Femur (tissue), 1 donor: ENCODE data around the gene ATP23.

Experiments
- DNase-seq: peaks from one replicate; pipeline ENCODE4 v3.0.0-alpha.2; 2017

The ATP23 gene

GRCh38 chr12:57983858-57984505 lies 42.6 kb downstream of the ATP23 start:
- DNase-seq: no peak

DNA sequence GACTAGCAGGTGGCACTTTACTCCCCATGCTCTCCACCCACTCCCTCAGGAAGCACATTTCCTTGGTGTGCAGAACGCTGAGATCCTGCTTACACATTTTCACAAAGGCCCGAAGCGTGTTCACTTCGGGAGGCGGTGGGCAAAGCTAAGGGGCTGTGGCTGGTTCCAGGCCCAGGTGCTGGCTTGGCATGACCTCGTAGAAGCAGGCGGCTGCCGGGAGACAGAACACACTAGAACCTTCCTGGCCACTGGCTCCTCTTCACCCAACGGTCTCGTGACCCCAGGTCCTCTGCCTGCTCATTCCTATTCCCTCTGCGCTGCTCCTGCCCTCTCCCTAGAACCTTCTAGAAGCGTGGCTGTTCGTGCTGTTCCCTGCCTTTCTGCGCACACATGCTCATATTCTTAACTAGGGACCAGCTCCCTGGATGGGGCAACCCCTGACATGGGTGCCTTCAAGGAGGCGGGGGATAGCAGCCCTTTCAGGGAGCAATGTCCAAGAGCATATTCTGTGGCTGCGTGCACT lies 43.3 kb downstream of the ATP23 start:
- DNase-seq: no peak

DNA sequence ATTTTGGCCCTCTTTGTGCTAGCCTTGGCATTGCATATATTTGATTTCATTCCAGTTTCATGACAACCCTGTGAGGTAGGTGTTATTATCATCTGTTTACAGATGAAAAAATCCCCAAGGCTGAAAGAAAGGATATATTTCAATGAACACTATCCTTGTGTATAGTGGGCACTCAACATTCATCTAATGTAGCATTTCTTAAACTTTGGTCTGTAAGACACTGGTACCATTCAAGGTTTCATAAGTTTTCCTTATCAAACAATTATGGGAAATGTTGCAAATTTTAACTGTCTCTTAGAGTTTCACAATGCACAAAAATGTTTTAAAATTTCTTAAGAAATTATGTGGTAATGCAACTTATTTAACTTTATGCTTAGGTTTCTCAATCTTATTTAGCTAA lies 44.3 kb downstream of the ATP23 start:
- DNase-seq: no peak

- no peak for DNase-seq
Observed at GRCh38 chr12:57989838-57990237, 48.5 kb downstream of the ATP23 start.

GRCh38 chr12:57990241-57990883 lies 49.0 kb downstream of the ATP23 start:
- no peak for DNase-seq

DNA sequence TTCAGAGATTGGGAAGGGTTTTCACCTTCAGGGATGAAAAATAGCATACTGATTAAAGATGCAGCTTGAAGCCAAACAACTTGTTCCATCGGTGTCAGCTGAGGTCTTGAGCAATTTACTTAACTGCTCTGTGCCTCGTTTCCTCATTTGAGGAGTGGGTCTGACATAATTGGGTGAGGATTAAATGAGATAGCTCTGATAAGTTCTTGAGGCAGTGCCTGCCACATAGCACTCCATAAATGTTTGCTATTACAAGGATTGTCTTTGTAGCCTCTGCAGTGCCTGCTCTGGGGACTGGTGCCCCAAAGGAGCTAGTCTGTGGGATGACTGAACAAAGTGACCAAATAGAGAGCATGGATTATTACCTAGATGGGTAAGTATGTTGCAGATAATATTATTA lies 50.6 kb downstream of the ATP23 start:
- DNase-seq: no peak

DNA sequence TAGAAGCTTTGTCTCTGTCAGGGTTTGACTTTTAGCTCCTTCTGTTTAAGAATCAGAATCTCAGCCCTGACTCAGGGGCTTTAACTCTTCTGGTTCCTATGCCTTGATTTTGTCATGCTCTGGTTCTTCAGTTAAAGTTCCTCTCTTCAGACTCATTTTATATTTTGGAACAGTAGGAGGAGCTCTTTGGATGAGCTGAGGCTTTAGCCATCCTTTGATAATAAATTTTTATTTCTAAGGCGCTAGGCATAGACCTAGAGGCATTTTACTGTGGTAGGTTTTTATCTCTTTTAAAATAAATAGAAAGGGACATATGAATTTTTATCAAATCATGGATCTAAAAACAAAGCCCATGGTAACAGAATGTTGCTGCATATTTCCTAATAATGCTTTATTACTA lies 51.7 kb downstream of the ATP23 start:
- DNase-seq: no peak

DNA sequence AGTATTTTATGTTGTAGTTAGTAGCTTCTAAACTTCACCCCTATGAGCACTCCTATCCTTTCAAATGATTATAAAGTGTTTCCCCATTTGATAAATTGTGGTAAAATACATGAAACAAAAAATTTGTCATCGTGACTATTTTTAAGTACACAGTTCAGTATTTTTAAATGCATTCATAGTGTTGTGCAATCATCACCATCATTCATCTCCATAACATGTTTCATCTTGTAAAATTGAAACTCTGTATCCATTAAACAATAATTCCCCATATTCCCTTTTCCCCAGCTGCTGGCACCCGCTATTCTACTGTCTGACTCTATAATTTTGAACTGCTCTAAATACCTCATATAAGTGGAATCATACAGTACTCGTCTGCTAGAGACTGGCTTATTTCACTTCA lies 52.5 kb downstream of the ATP23 start:
- DNase-seq: no peak

- no peak for DNase-seq
Observed at GRCh38 chr12:57996520-57996919, 55.2 kb downstream of the ATP23 start.

- DNase-seq: no peak
Observed at GRCh38 chr12:57998251-57998650, 56.9 kb downstream of the ATP23 start.

GRCh38 chr12:58000499-58000898 lies 59.1 kb downstream of the ATP23 start:
- DNase-seq: no peak

GRCh38 chr12:58007875-58008274 lies 66.5 kb downstream of the ATP23 start:
- no peak for DNase-seq

DNA sequence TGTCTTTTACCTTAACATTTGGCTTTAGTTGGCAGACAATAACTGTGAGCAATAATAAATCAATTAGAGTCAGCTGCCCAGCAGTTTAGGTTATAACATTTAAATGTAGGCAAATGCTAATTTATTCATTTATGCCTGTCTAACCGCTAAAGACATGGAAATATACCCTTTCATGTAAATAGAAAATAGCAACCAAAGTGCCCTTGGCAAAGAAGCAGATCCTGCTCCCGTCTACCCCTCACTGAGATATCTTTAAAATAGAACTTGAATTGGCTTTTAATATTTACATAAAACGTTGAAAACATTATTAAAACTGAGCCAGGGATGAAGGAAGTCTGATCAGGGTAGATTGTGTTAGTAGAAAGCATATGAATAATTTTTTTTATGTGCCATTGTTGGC lies 67.3 kb downstream of the ATP23 start:
- no peak for DNase-seq
